H1 (cell line): ENCODE data around the gene KIAA0930. TPM values are rescaled to one million over a fixed set of nuclear protein-coding genes. Genes with fewer than 3 reads are reported as not detected.

Experiments used
- CTCF ChIA-PET: fragments of 300-600 bp; sonication (Branson Sonifier 250); formaldehyde crosslinking; loops from one replicate; lab custom pipeline; 2021; ENCODE audit not compliant: partially characterized antibody; lab: Charles Lee
- POLR2A ChIA-PET: fragments of 300-600 bp; sonication (Branson Sonifier 250); formaldehyde crosslinking; loops from one replicate; lab custom pipeline; 2021; ENCODE audit warnings: inconsistent platforms; ENCODE audit not compliant: partially characterized antibody; lab: Charles Lee
- DNase-seq, 2 experiments: peaks; one replicate each; pipeline versions ENCODE4 v3.0.0 to v3.0.0-alpha.2; 2010 to 2022; ENCODE audit warnings: low spot score in 2 of 2, low read depth in 1 of 2, mixed read lengths in 1 of 2
- FAIRE-seq: peaks from 2 replicates; lab custom pipeline; 2011; peaks lifted over from hg19 to GRCh38; lab: Jason Lieb, UNC
- H2AFZ ChIP-seq: 2 replicates; pipeline ENCODE4 v1.8.1; 2012; ENCODE audit warnings: low read length, inconsistent platforms
- H2AK5ac ChIP-seq: 2 replicates; pipeline ENCODE4 v1.6.1; 2013; ENCODE audit warnings: low read depth, low read length
- H2BK120ac ChIP-seq: replicated peaks from 2 replicates; pipeline ENCODE3; 2013; ENCODE audit warnings: low read depth, low read length, inconsistent platforms
- H2BK12ac ChIP-seq: 2 replicates; pipeline ENCODE4 v1.6.1; 2013; ENCODE audit warnings: low read depth, low read length
- H2BK15ac ChIP-seq: 2 replicates; pipeline ENCODE4 v1.6.1; 2013; ENCODE audit warnings: low read length
- H2BK20ac ChIP-seq: 2 replicates; pipeline ENCODE4 v1.6.1; 2013; ENCODE audit warnings: low read length
- H2BK5ac ChIP-seq: 2 replicates; pipeline ENCODE4 v1.6.1; 2013; ENCODE audit warnings: low read depth, low read length
- H3K14ac ChIP-seq: 2 replicates; pipeline ENCODE4 v1.6.1; 2013; ENCODE audit warnings: inconsistent platforms; ENCODE audit not compliant: insufficient read length
- H3K18ac ChIP-seq: 2 replicates; pipeline ENCODE4 v1.6.1; 2013; ENCODE audit warnings: low read length; ENCODE audit errors: extremely low read depth
- H3K23ac ChIP-seq: 2 replicates; pipeline ENCODE4 v1.6.1; 2013; ENCODE audit warnings: inconsistent platforms; ENCODE audit not compliant: insufficient read length
- H3K23me2 ChIP-seq: 2 replicates; pipeline ENCODE4 v1.6.1; 2013; ENCODE audit warnings: low read depth, low read length
- H3K27ac ChIP-seq: 2 replicates; pipeline ENCODE4 v1.6.1; 2011; ENCODE audit warnings: low read depth, low read length, inconsistent platforms
- H3K27me3 ChIP-seq, 4 experiments: replicated peaks in 1 of 4; 1 replicate in 1 of 4; 2 replicates in 3 of 4; pipeline versions ENCODE4 v1.6.1 to v1.8.1; 2011 to 2013; ENCODE audit warnings: low read length in 3 of 4, mild to moderate bottlenecking in 3 of 4, inconsistent platforms in 2 of 4, mixed read lengths in 2 of 4, moderate library complexity in 1 of 4; ENCODE audit not compliant: control insufficient read depth in 3 of 4, insufficient read depth in 3 of 4; ENCODE audit errors: extremely low read depth in 1 of 4
- H3K36me3 ChIP-seq, 4 experiments: 2 replicates each; pipeline versions ENCODE4 v1.6.1 to v1.8.1; 2011 to 2013; ENCODE audit warnings: mild to moderate bottlenecking in 4 of 4, low read length in 3 of 4, moderate library complexity in 2 of 4, control low read depth in 1 of 4, inconsistent platforms in 1 of 4; ENCODE audit not compliant: insufficient read depth in 4 of 4, control insufficient read depth in 2 of 4
- H3K4ac ChIP-seq: replicated peaks from 2 replicates; pipeline ENCODE3; 2013; ENCODE audit warnings: low read length, low read depth, mixed read lengths, inconsistent platforms; ENCODE audit not compliant: insufficient read length
- H3K4me1 ChIP-seq, 4 experiments: replicated peaks in 1 of 4; 1 replicate in 1 of 4; 2 replicates in 3 of 4; pipeline versions ENCODE4 v1.6.1 to v1.8.1; 2011 to 2013; ENCODE audit warnings: low read length in 3 of 4, inconsistent platforms in 2 of 4, mixed read lengths in 1 of 4; ENCODE audit not compliant: insufficient read depth in 4 of 4, control insufficient read depth in 3 of 4
- H3K4me2 ChIP-seq, 2 experiments: 2 replicates each; pipeline versions ENCODE4 v1.6.1 to v1.8.1; 2011 to 2013; ENCODE audit warnings: low read depth in 2 of 2, low read length in 2 of 2, control low read depth in 1 of 2, inconsistent platforms in 1 of 2, mild to moderate bottlenecking in 1 of 2; ENCODE audit not compliant: insufficient read depth in 1 of 2
- H3K4me3 ChIP-seq, 4 experiments: fragments of 200-600, 300-600 bp in 1 of 4; sonication (generic), shearing (Covaris generic), sonication (Bioruptor Twin) in 1 of 4; 2 replicates each; pipeline versions ENCODE4 v1.5.1 to v1.8.1; 2011 to 2016; ENCODE audit warnings: low read length in 4 of 4, low read depth in 3 of 4, control low read depth in 2 of 4, inconsistent platforms in 2 of 4, mild to moderate bottlenecking in 2 of 4, mixed read lengths in 1 of 4, moderate library complexity in 1 of 4; ENCODE audit not compliant: insufficient read depth in 2 of 4; ENCODE audit errors: extremely low read depth in 1 of 4
- H3K56ac ChIP-seq: replicated peaks from 2 replicates; pipeline ENCODE3; 2013; ENCODE audit warnings: low read depth, mild to moderate bottlenecking, mixed read lengths, low read length, inconsistent platforms; ENCODE audit not compliant: insufficient read length
- H3K79me1 ChIP-seq: 2 replicates; pipeline ENCODE4 v1.6.1; 2013; ENCODE audit warnings: low read depth, low read length, control low read depth
- H3K79me2 ChIP-seq, 2 experiments: 2 replicates each; pipeline versions ENCODE4 v1.6.1 to v1.8.1; 2012 to 2013; ENCODE audit warnings: low read length in 2 of 2, mild to moderate bottlenecking in 2 of 2, inconsistent platforms in 1 of 2; ENCODE audit not compliant: insufficient read depth in 2 of 2, control insufficient read depth in 1 of 2
- H3K9ac ChIP-seq, 4 experiments: replicated peaks in 1 of 4; 1 replicate in 1 of 4; 2 replicates in 3 of 4; pipeline versions ENCODE4 v1.6.1 to v1.8.1; 2011 to 2013; ENCODE audit warnings: low read depth in 3 of 4, low read length in 3 of 4, control low read depth in 2 of 4, mild to moderate bottlenecking in 2 of 4, moderate library complexity in 2 of 4, inconsistent platforms in 1 of 4; ENCODE audit errors: extremely low read depth in 1 of 4
- H3K9me3 ChIP-seq, 2 experiments: 2 replicates each; pipeline versions ENCODE4 v1.6.1 to v1.8.1; 2012 to 2013; ENCODE audit warnings: mild to moderate bottlenecking in 2 of 2, moderate library complexity in 2 of 2, control low read depth in 1 of 2, inconsistent platforms in 1 of 2, low read depth in 1 of 2, low read length in 1 of 2, mixed read lengths in 1 of 2; ENCODE audit not compliant: insufficient read depth in 2 of 2
- H4K20me1 ChIP-seq, 2 experiments: replicated peaks in 1 of 2; 2 replicates each; pipeline versions ENCODE3 to v1.8.1; 2011 to 2013; ENCODE audit warnings: inconsistent platforms in 2 of 2, low read length in 2 of 2, mild to moderate bottlenecking in 1 of 2; ENCODE audit not compliant: insufficient read depth in 2 of 2, control insufficient read depth in 1 of 2
- H4K5ac ChIP-seq: 2 replicates; pipeline ENCODE4 v1.6.1; 2013; ENCODE audit warnings: low read length, low read depth, mixed read lengths, inconsistent platforms; ENCODE audit not compliant: insufficient read length
- H4K8ac ChIP-seq: 2 replicates; pipeline ENCODE4 v1.8.0; 2013; ENCODE audit warnings: mild to moderate bottlenecking, moderate library complexity, low read length, inconsistent platforms; ENCODE audit not compliant: insufficient read depth; ENCODE audit errors: extremely low read depth
- H4K91ac ChIP-seq: replicated peaks from 2 replicates; pipeline ENCODE3; 2013; ENCODE audit warnings: low read length, mixed read lengths, inconsistent platforms; ENCODE audit not compliant: insufficient read length
- BRCA1 ChIP-seq: IDR thresholded peaks from 2 replicates; pipeline ENCODE4 v1.6.1; 2012; ENCODE audit warnings: low read depth, low read length, improper control_type of control experiment
- CBX5 ChIP-seq: fragments of 300-800, 300-1000 bp; sonication (generic); IDR thresholded peaks from 2 replicates; pipeline ENCODE4 v1.7.1; 2016; ENCODE audit warnings: antibody characterized with exemption, low read length, low read depth
- CBX8 ChIP-seq: fragments of 300-800, 300-1000 bp; sonication (generic); IDR thresholded peaks from 2 replicates; pipeline ENCODE4 v1.7.1; 2016; ENCODE audit warnings: low read depth, low read length, borderline replicate concordance
- CHD1 ChIP-seq: IDR thresholded peaks from 2 replicates; pipeline ENCODE4 v1.6.1; 2012; ENCODE audit warnings: low read depth, low read length, improper control_type of control experiment
- CREB1 ChIP-seq: IDR thresholded peaks from 2 replicates; pipeline ENCODE4 v1.6.1; 2012; ENCODE audit warnings: inconsistent platforms
- GABPA ChIP-seq: IDR thresholded peaks from 2 replicates; pipeline ENCODE4 v1.6.1; 2011; ENCODE audit warnings: mild to moderate bottlenecking, low read length, moderate library complexity, borderline replicate concordance; ENCODE audit not compliant: insufficient read depth
- GTF2F1 ChIP-seq: IDR thresholded peaks from 2 replicates; pipeline ENCODE4 v1.6.1; 2012; ENCODE audit warnings: low read depth, low read length, improper control_type of control experiment, borderline replicate concordance
- POLR2AphosphoS5 ChIP-seq: IDR thresholded peaks from 2 replicates; pipeline ENCODE4 v1.6.1; 2011; ENCODE audit warnings: low read depth, low read length
- SIRT6 ChIP-seq: IDR thresholded peaks from one replicate; pipeline ENCODE4 v1.7.1; 2012; ENCODE audit warnings: low read length, inconsistent platforms
- TBP ChIP-seq: IDR thresholded peaks from 2 replicates; pipeline ENCODE4 v1.6.1; 2011; ENCODE audit warnings: low read depth, low read length, improper control_type of control experiment
- WGBS, 2 experiments: shearing (Covaris generic) in 1 of 2; methylation state at CpG; one replicate each; pipeline versions ENCODE4 v1.1.6 to v1.1.7; 2013 to 2015; ENCODE audit warnings: low lambda C conversion rate in 2 of 2, mixed read lengths in 2 of 2, inconsistent platforms in 1 of 2, low coverage in 1 of 2, missing lambda C conversion rate in 1 of 2; ENCODE audit not compliant: insufficient replicate concordance in 2 of 2, insufficient coverage in 1 of 2, insufficient read length in 1 of 2; ENCODE audit errors: extremely low coverage in 1 of 2, missing lambda C conversion rate in 1 of 2; 5-methylcytosine and 5-hydroxymethylcytosine counted together
- polyA plus RNA-seq, 7 experiments: library from polyadenylated mRNA; depleted of rRNA in 3 of 7; stranded (reverse) in 5 of 7; unstranded in 2 of 7; fragments of >200 nt in 5 of 7; fragments of 200-250 nt in 2 of 7; gene quantifications; 1 replicate in 5 of 7; 2 replicates in 1 of 7; 4 replicates in 1 of 7; pipeline versions ENCODE4 v1.2.1 to v1.2.3, GENCODE V29; 2011 to 2013; ENCODE audit warnings: missing spikeins in 2 of 7, mixed read lengths in 2 of 7
- total RNA-seq: library from RNA; stranded (reverse); fragmentation: NEBNext Ultra II Directional; extraction: Animal tissue kit (Norgen Biotek cat#: 25700); gene quantifications from 2 replicates; pipeline ENCODE4 v1.2.1, GENCODE V29; 2021
- TF ChIP-seq, protein P1 (sequence below), 3 experiments: IDR thresholded peaks; 1 replicate in 2 of 3; 2 replicates in 1 of 3; pipeline versions ENCODE4 v1.5.1 to v1.6.1; 2011; ENCODE audit warnings: low read length in 3 of 3, mild to moderate bottlenecking in 3 of 3, inconsistent platforms in 2 of 3, low read depth in 1 of 3, moderate library complexity in 1 of 3; ENCODE audit not compliant: insufficient read depth in 1 of 3; ENCODE audit errors: control extremely low read depth in 1 of 3

The KIAA0930 gene
- total and polyA plus RNA-seq, 2 of the 8 experiments (the other 6 are each of a cell fraction or from before 2014, with no cell fraction given) = 61.9 to 66.1 TPM

DNA sequence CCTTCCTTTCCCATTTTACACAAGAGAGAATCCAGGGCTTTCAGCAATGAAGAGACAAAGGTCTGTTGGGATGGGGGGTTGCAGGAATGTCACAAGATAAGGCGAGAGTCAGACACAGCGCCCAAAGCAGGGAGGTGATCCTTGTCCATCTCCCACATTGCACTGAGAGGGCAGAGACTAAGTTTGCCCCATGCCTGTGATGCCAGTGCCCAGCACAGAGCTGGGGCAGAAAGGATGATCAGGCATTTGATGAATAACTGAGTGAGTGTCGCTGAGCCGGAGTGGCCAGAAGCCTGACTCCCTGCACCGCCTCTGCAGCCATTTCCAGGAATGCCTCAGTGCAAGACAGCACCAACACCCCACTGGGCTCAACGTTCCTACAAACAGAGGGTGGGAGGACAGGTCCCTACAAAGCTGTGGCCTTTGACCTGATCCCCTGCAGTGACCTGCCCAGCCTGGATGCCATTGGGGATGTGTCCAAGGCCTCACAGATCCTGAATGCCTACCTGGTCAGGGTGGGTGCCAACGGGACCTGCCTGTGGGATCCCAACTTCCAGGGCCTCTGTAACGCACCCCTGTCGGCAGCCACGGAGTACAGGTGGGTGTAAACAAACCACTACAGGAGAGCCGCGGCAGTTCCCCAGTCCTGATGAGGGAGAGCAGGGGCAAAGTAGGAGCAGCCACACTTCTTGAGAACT lies 46.3 kb upstream of the KIAA0930 start:
- no peak overlapping the region for H2BK5ac ChIP-seq
- WGBS, 2 experiments = 92% methylated on average over 11 of the region's 12 CpGs; no CpG with 5 or more reads in 1 of the 2 experiments
- H2AK5ac ChIP-seq = no peak overlapping the region
- H3K18ac ChIP-seq = no peak overlapping the region
- POLR2A ChIA-PET = interaction anchor here (1.9 kb wide), 1 partner anchor 12 kb away, joined by 5 read pairs; no protein-coding TSS in a partner anchor
- H3K4me1 ChIP-seq = peaks cover 0 to 20% (median 13%) of the 10 kb centered on the region in 4 experiments; a peak in 6 of 7 replicates
- H3K9ac ChIP-seq = no peak overlapping the region
- peak overlapping the region; percentile 10; the same call in 1 of the 2 replicates for H2BK12ac ChIP-seq
- DNase-seq (no peak), FAIRE-seq (no peak)
- H3K36me3 ChIP-seq = no peaks in the 10 kb centered on the region; a peak in 1 of 8 replicates
- H3K79me2 ChIP-seq = no peaks in the 10 kb centered on the region
- no peak overlapping the region for H3K23ac ChIP-seq
- peaks cover 0 to 11% of the 10 kb centered on the region in 2 experiments for H4K20me1 ChIP-seq
- no peak overlapping the region for H3K56ac ChIP-seq
- H4K5ac ChIP-seq = no peak overlapping the region
- peaks cover 0 to 11% (median 3%) of the 10 kb centered on the region in 4 experiments; a peak in 5 of 7 replicates for H3K27me3 ChIP-seq
- no peak overlapping the region for H3K4me3 ChIP-seq
- no peak overlapping the region for H4K91ac ChIP-seq
- H2BK20ac ChIP-seq = no peak overlapping the region
- no peak overlapping the region; the same call in 1 of the 2 replicates for H4K8ac ChIP-seq
- H3K79me1 ChIP-seq = peaks cover 5% of the 10 kb centered on the region; the same call in 1 of the 2 replicates
- no peak overlapping the region for H2BK120ac ChIP-seq
- H3K14ac ChIP-seq = no peak overlapping the region
- no peak overlapping the region for H2BK15ac ChIP-seq
- no peak overlapping the region for H3K4ac ChIP-seq
- H2AFZ ChIP-seq = no peak overlapping the region
- CTCF ChIA-PET = interaction anchor here (1.3 to 2.2 kb wide), 6 partner anchors 11 to 267 kb away, joined by 3 to 9 read pairs (median 4); no protein-coding TSS in a partner anchor
- H3K4me2 ChIP-seq = no peak overlapping the region
- no peaks in the 10 kb centered on the region for H3K9me3 ChIP-seq
- H3K27ac ChIP-seq = no peak overlapping the region
- H3K23me2 ChIP-seq = peaks cover 19% of the 10 kb centered on the region
- TF ChIP-seq GABPA (no peak), GTF2F1 (no peak), CBX5 (no peak), POLR2AphosphoS5 (no peak), BRCA1 (no peak), CHD1 (no peak), CBX8 (no peak), TBP (no peak), SIRT6 (no peak), CREB1 (no peak)
- TF ChIP-seq, protein P1, sequence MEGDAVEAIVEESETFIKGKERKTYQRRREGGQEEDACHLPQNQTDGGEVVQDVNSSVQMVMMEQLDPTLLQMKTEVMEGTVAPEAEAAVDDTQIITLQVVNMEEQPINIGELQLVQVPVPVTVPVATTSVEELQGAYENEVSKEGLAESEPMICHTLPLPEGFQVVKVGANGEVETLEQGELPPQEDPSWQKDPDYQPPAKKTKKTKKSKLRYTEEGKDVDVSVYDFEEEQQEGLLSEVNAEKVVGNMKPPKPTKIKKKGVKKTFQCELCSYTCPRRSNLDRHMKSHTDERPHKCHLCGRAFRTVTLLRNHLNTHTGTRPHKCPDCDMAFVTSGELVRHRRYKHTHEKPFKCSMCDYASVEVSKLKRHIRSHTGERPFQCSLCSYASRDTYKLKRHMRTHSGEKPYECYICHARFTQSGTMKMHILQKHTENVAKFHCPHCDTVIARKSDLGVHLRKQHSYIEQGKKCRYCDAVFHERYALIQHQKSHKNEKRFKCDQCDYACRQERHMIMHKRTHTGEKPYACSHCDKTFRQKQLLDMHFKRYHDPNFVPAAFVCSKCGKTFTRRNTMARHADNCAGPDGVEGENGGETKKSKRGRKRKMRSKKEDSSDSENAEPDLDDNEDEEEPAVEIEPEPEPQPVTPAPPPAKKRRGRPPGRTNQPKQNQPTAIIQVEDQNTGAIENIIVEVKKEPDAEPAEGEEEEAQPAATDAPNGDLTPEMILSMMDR (IDR thresholded peaks at IDR 0.05; ENCODE audit: control extremely low read depth in 1 of 3, insufficient read depth in 1 of 3, low read depth in 1 of 3, low read length in 3 of 3) = no peak
